ENCODE data around the gene KCNQ1. TPM values are rescaled to one million over a fixed set of nuclear protein-coding genes. Genes with fewer than 3 reads are reported as not detected.

Gene KCNQ1
- total RNA-seq, 1 experiment from 2014 or later: not detected

- no peaks in the 10 kb centered on the region for H4K20me1 ChIP-seq (ENCODE audit: insufficient read depth)
- CTCF ChIA-PET: no interaction called here
- no peak overlapping the region for H2AFZ ChIP-seq
- H3F3A ChIP-seq (ENCODE audit: insufficient read depth, low read depth): no peaks in the 10 kb centered on the region
- BruUV-seq (replicated peaks): no TSS peak
- peaks cover 69% of the 10 kb centered on the region for H3K27me3 ChIP-seq (ENCODE audit: insufficient read depth, low read depth)
- no peak overlapping the region for H3K27ac ChIP-seq
- TF ChIP-seq CTCF (conservative IDR thresholded peaks at IDR 0.05): no peak
- no peak for TF ChIP-seq EZH2 (IDR thresholded peaks at IDR 0.05; ENCODE audit: low read depth)
- H3K4me2 ChIP-seq: no peak overlapping the region
- no peak overlapping the region for H3K4me3 ChIP-seq
- H3K79me2 ChIP-seq (ENCODE audit: low read depth): no peaks in the 10 kb centered on the region
- no peaks in the 10 kb centered on the region for H3K4me1 ChIP-seq (replicated peaks; ENCODE audit: insufficient read depth)
- no peak for DNase-seq
- POLR2A ChIA-PET (ENCODE audit: unreplicated experiment): no interaction called here
- no peaks in the 10 kb centered on the region for H3K9me3 ChIP-seq (ENCODE audit: insufficient read depth, low read depth)
- no peaks in the 10 kb centered on the region for H3K36me3 ChIP-seq (ENCODE audit: low read depth)
- intact Hi-C loops (cut with micrococcal nuclease; ENCODE audit: unreplicated experiment): no loop called here
- H3K9me2 ChIP-seq (ENCODE audit: insufficient read depth): no peaks in the 10 kb centered on the region
Measured at GRCh38 chr11:2451916-2452315, 7.1 kb downstream of the KCNQ1 start.

- H3K36me3 ChIP-seq (ENCODE audit: low read depth): no peaks in the 10 kb centered on the region
- H3K9me2 ChIP-seq (ENCODE audit: insufficient read depth): no peaks in the 10 kb centered on the region
- intact Hi-C loops (cut with micrococcal nuclease; ENCODE audit: unreplicated experiment): no loop called here
- CTCF ChIA-PET: no interaction called here
- no peaks in the 10 kb centered on the region for H3K9me3 ChIP-seq (ENCODE audit: insufficient read depth, low read depth)
- no TSS peak for BruUV-seq (replicated peaks)
- H3F3A ChIP-seq (ENCODE audit: insufficient read depth, low read depth): no peaks in the 10 kb centered on the region
- H3K4me2 ChIP-seq: no peak overlapping the region
- H4K20me1 ChIP-seq (ENCODE audit: insufficient read depth): no peaks in the 10 kb centered on the region
- no peaks in the 10 kb centered on the region for H3K79me2 ChIP-seq (ENCODE audit: low read depth)
- POLR2A ChIA-PET (ENCODE audit: unreplicated experiment): no interaction called here
- no peak for DNase-seq
- TF ChIP-seq EZH2 (IDR thresholded peaks at IDR 0.05; ENCODE audit: low read depth) (no peak), CTCF (conservative IDR thresholded peaks at IDR 0.05) (no peak)
- no peaks in the 10 kb centered on the region for H3K4me1 ChIP-seq (replicated peaks; ENCODE audit: insufficient read depth)
- H3K27ac ChIP-seq: no peak overlapping the region
- H3K27me3 ChIP-seq (ENCODE audit: insufficient read depth, low read depth): peaks cover 64% of the 10 kb centered on the region
- no peak overlapping the region for H3K4me3 ChIP-seq
- H2AFZ ChIP-seq: no peak overlapping the region
Measured at GRCh38 chr11:2452321-2453012, 7.7 kb downstream of the KCNQ1 start.

GRCh38 chr11:2453436-2453835 lies 8.6 kb downstream of the KCNQ1 start:
- H3K4me3 ChIP-seq: no peak overlapping the region
- no peak overlapping the region for H2AFZ ChIP-seq
- H3K9me3 ChIP-seq (ENCODE audit: insufficient read depth, low read depth): no peaks in the 10 kb centered on the region
- intact Hi-C loops (cut with micrococcal nuclease; ENCODE audit: unreplicated experiment): no loop called here
- H3K27me3 ChIP-seq (ENCODE audit: insufficient read depth, low read depth): peaks cover 63% of the 10 kb centered on the region
- no peaks in the 10 kb centered on the region for H3K79me2 ChIP-seq (ENCODE audit: low read depth)
- BruUV-seq (replicated peaks): no TSS peak
- H3K27ac ChIP-seq: no peak overlapping the region
- H3K36me3 ChIP-seq (ENCODE audit: low read depth): no peaks in the 10 kb centered on the region
- no peak for DNase-seq
- CTCF ChIA-PET: no interaction called here
- H3F3A ChIP-seq (ENCODE audit: insufficient read depth, low read depth): no peaks in the 10 kb centered on the region
- no peak overlapping the region for H3K4me2 ChIP-seq
- H3K9me2 ChIP-seq (ENCODE audit: insufficient read depth): no peaks in the 10 kb centered on the region
- POLR2A ChIA-PET (ENCODE audit: unreplicated experiment): no interaction called here
- TF ChIP-seq EZH2 (IDR thresholded peaks at IDR 0.05; ENCODE audit: low read depth) (no peak), CTCF (conservative IDR thresholded peaks at IDR 0.05) (no peak)
- H4K20me1 ChIP-seq (ENCODE audit: insufficient read depth): no peaks in the 10 kb centered on the region
- no peaks in the 10 kb centered on the region for H3K4me1 ChIP-seq (replicated peaks; ENCODE audit: insufficient read depth)
